Small intestine (tissue), 7 donors: ENCODE data around the gene FBLL1. TPM values are rescaled to one million over a fixed set of nuclear protein-coding genes. Genes with fewer than 3 reads are reported as not detected.

Source experiments
- DNase-seq, 2 donors: peaks; one replicate each; pipeline versions ENCODE4 v3.0.0 to v3.0.0-alpha.2; 2013
- FAIRE-seq: peaks from 2 replicates; lab custom pipeline; 2012; peaks lifted over from hg19 to GRCh38; lab: Jason Lieb, UNC
- H3K27ac ChIP-seq, 3 donors: one replicate each; pipeline ENCODE4 v1.5.1; 2013; ENCODE audit warnings: low read length in 2 of 3, mild to moderate bottlenecking in 2 of 3, control low read depth in 1 of 3, inconsistent platforms in 1 of 3, low read depth in 1 of 3, moderate library complexity in 1 of 3
- H3K27me3 ChIP-seq, 3 donors: one replicate each; pipeline ENCODE4 v1.6.1; 2013; ENCODE audit warnings: low read length in 3 of 3, inconsistent platforms in 1 of 3; ENCODE audit not compliant: control insufficient read depth in 3 of 3, insufficient read depth in 3 of 3
- H3K36me3 ChIP-seq, 3 donors: one replicate each; pipeline ENCODE4 v1.6.1; 2013; ENCODE audit warnings: low read length in 3 of 3, inconsistent platforms in 1 of 3, low read depth in 1 of 3, mild to moderate bottlenecking in 1 of 3, moderate library complexity in 1 of 3; ENCODE audit not compliant: control insufficient read depth in 3 of 3, insufficient read depth in 2 of 3
- H3K4me1 ChIP-seq, 3 donors: one replicate each; pipeline ENCODE4 v1.6.1; 2013; ENCODE audit warnings: low read length in 2 of 3, inconsistent platforms in 1 of 3, low read depth in 1 of 3, mild to moderate bottlenecking in 1 of 3, moderate library complexity in 1 of 3; ENCODE audit not compliant: control insufficient read depth in 3 of 3, insufficient read depth in 2 of 3
- H3K4me3 ChIP-seq, 3 donors: one replicate each; pipeline ENCODE4 v1.5.1; 2013; ENCODE audit warnings: low read length in 3 of 3, control low read depth in 1 of 3, inconsistent platforms in 1 of 3, low read depth in 1 of 3, mild to moderate bottlenecking in 1 of 3, moderate library complexity in 1 of 3
- H3K9me3 ChIP-seq, 2 donors: one replicate each; pipeline ENCODE4 v1.6.1; 2013; ENCODE audit warnings: low read depth in 1 of 2, low read length in 1 of 2; ENCODE audit not compliant: control insufficient read depth in 2 of 2, insufficient read depth in 1 of 2
- WGBS, 3 donors: extraction: QIAGEN DNeasy Blood & Tissue Kit; methylation state at CpG; one replicate each; pipeline ENCODE4 v1.1.7; 2013; 5-methylcytosine and 5-hydroxymethylcytosine counted together
- polyA plus RNA-seq, 4 donors: library from polyadenylated mRNA; stranded (reverse) in 3 of 4; unstranded in 1 of 4; fragments of 200-250 nt in 3 of 4; fragments of 120-200 nt in 1 of 4; gene quantifications; one replicate each; pipeline versions ENCODE4 v1.2.1 to v1.2.3, GENCODE V29; 2013
- donor health status: healthy with polysubstance abuse.
- donor health status: control.
- donor health status: control.
- donor health status: Bipolar disorder and iron deficiency.
- donor health status: healthy.

FBLL1 gene
- polyA plus RNA-seq, 4 donors, result 0.45 to 1.9 (median 1.5) TPM

DNA sequence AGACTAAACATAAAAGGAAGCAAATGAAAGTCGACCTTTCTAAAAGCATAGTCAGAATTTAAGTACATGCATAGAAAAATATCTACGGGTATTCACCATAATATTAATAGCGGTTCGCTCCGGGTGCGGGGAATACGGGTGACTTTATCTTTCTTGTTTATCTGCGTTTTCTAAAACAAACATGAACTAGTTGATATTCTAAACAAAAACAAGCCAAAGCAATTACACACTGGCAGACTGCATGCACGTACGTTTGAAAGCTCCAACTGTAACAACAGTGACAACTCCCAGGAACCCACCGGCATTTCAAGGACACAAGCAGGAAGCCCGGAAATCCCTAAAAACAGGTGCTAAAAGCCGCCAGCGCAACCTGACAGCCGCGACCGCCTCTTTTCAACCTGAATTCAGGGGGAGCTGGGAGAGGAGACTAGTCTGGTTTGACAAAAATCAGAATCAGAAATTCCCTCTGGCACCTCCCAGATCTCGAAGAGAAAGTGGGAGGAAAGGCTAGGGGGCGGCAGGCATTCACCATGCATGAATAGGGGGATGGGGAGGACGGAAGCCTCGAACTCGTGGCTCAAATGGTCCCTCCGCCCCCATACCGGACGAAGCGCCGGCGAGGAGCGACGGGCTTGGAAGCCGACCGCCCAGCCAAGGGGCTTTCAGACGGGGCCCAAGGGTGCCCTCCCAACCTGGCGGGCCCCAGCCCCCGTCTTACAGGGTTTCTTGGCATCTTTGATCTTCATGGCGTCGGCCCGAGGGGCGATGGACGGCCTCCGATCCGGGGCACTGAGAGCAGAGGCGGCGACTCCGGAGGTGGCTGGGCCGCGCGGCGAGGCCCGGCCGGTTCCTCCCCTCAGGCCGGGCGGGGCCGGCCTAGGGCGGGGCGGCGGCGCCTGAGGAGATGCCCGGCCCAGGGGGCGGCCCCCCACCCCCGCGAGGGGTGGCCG, 49.7 kb downstream of the FBLL1 start, which contains the start of gene PANK3:
PANK3 (minus strand) TSS at position 831 of the 950 bp plus-strand sequence; CDS start at position 746, 85 bp downstream.
- Histone ChIP-seq H3K4me3 (peak within 1 kb of the TSS; percentile 69 to 90 (median 77)), H3K27ac (peak within 1 kb of the TSS; percentile 82 to 97 (median 95)), H3K4me1 (peaks cover 4 to 17% (median 7%) of the 10 kb centered on the region in 3 donors), H3K9me3 (peaks cover 0 to 3% of the 10 kb centered on the region in 2 donors), H3K36me3 (peaks cover 0 to 11% (median 0%) of the 10 kb centered on the region in 3 donors), H3K27me3 (no peaks in the 10 kb centered on the region)
- WGBS, 3 donors, result 0 to 1% (median 0%) methylated on average over 47 to 63 of the region's 63 CpGs
- no peak for DNase-seq
- FAIRE-seq, result no peak

DNA sequence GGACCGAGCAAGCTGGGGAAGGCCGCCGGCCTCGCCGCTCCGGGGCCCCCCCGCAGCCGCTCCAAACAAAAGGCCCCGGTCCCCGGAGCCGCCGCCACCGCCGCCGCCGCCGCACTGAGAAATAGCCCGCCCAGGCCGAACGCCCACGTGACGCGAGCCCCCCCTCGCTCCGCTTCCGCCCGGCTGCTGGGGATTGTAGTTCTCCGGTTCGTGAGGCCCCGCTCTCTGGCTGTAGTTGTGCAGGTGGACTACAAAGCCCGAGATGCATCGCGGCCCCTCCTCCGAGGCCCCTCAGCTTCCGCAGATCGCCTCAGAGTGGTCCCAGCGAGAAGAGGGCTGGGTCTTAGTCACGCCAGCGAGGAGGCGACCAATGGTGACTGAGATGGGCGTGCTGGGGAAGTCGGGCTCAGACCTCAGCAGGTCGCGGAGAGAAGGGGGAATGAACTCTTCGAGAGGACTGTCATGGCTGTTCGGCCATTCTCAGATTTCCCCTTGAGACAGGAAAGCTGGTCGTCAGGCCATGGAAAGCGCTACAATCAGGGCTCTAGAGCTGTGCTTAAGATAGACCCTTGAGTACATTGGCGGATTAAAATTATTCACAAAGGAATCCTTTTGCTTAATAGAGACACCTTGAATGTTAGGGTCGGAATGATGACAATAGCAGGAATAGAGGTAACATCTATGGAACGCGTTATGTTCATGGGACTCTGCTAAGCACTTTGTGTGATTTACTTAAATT, 50.6 kb downstream of the FBLL1 start:
- H3K36me3 ChIP-seq, result peaks cover 0 to 8% (median 0%) of the 10 kb centered on the region in 3 donors
- H3K4me3 ChIP-seq, result peak overlapping the region; percentile 52 to 77 (median 69)
- DNase-seq, result peak; percentile 99
- peaks cover 4 to 17% (median 7%) of the 10 kb centered on the region in 3 donors for H3K4me1 ChIP-seq
- 1 to 2% (median 2%) methylated on average over 42 to 52 of the region's 52 CpGs for WGBS, 3 donors
- H3K9me3 ChIP-seq, result no peaks in the 10 kb centered on the region
- no peak for FAIRE-seq
- H3K27me3 ChIP-seq, result no peaks in the 10 kb centered on the region
- peak overlapping the region; percentile 82 to 97 (median 95) for H3K27ac ChIP-seq

GRCh38 chr5:168580227-168580508, 51.1 kb downstream of the FBLL1 start:
- Histone ChIP-seq H3K27me3 (no peaks in the 10 kb centered on the region), H3K27ac (peak overlapping the region; percentile 82 to 97 (median 90)), H3K9me3 (no peaks in the 10 kb centered on the region), H3K4me1 (peaks cover 4 to 17% (median 7%) of the 10 kb centered on the region in 3 donors), H3K36me3 (peaks cover 0 to 8% (median 0%) of the 10 kb centered on the region in 3 donors), H3K4me3 (peak overlapping the region in 2 of 3 donors; percentile 52 to 77)
- FAIRE-seq (no peak), DNase-seq (no peak)
- 37 to 44% (median 41%) methylated on average over 3 of the region's 3 CpGs for WGBS, 3 donors

Other genes starting within 250 kb of the FBLL1 start
- gene WWC1, start 237.7 kb upstream of the FBLL1 start, polyA plus RNA-seq, result 10 to 100 TPM; 22.8 to 65.1 (median 37.9) TPM
- 100 to 1,000 TPM in 1 of 4 donors, 10 to 100 TPM in 3; 54.8 to 123 (median 68.8) TPM for gene RARS1, start 42.8 kb upstream of the FBLL1 start, polyA plus RNA-seq
- gene PANK3, start 50.1 kb downstream of the FBLL1 start, polyA plus RNA-seq, result 10 to 100 TPM; 16.3 to 55.3 (median 25.2) TPM